Activated T-cell treated with anti-CD3 and anti-CD28 coated beads for 24 hours (primary cell): ENCODE results near the gene C8B.

Experiments used
- DNase-seq: peaks from one replicate; pipeline ENCODE4 v3.0.0-alpha.2; 2020; ENCODE audit warnings: low read depth

C8B gene

DNA sequence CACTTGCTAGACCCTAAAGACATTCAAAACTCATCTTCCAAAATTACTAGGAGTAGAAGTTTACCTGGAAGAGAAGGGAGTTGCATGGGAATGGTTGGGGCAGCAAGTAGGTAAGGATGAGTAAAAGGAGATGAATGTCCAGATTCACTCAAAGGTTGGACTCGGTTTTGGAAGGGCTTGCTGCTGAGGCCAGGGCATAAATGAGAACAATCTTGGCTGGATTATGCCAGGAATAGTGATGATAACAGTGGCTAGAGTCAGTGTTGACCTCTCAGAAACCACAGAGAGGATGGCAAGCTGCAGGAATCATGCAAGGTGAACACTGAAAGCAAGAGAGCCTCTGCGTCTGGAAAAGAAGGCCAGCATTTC is 67.8 kb downstream of the C8B start:
- no peak for DNase-seq

DNA sequence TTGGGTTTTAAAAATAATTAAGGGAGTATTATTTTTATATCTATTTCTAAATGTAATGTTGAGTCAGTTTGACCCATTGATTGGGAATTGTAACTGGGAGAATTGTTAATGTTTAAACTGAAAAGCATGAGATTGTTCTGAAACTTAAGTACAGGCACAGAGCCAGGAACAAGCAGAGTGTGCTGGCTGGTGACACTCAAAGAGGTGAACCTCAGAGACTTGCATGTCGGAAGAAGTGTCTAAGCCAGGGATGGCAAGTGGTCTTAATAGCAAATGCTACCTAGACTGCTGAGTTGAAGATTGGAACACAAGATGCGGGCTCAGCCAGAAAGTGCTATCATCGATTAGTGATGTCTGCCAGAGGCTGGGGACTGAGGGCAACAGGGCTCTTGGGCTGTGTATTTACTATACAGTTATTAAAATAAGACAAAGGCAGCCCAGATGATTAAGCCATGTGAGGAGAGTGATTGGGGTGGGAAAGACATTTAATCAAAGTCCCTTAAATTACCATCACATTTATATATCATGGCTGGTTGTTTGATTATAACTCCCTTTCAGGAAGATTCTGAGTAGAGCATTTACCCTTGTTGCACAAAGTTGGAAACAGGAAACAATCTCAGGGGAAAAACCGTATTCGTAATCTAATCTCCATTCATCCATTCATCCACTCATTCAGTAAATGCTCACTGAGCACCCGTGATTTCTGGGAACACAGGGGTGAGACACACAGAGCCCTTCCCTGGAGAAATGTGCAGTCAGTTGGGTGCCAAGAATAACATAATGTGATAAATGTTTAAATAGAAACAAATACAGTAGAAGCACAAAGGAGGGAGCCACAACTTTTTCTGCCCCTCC is 68.4 kb downstream of the C8B start:
- DNase-seq = no peak

GRCh38 chr1:56894014-56894413 is 71.8 kb downstream of the C8B start:
- DNase-seq = no peak

- no peak for DNase-seq
Observed at GRCh38 chr1:56890229-56890628, 75.6 kb downstream of the C8B start.

GRCh38 chr1:56881417-56881816 is 84.4 kb downstream of the C8B start:
- no peak for DNase-seq

GRCh38 chr1:56880774-56881173 is 85.0 kb downstream of the C8B start:
- DNase-seq = no peak
